ENCODE measurements around the gene PCMT1. TPM values are rescaled to one million over a fixed set of nuclear protein-coding genes. Genes with fewer than 3 reads are reported as not detected.
A peak's percentile ranks its signal among the peaks of the same experiment; 100 is the strongest.

Gene PCMT1
- total RNA-seq, 1 donor from 2014 or later = 83.4 TPM

- H3K27ac Mint-ChIP-seq (ENCODE audit: unreplicated experiment) = peak overlapping the region; percentile 83
- no peak for TF ChIP-seq CTCF (IDR thresholded peaks at IDR 0.05)
- H3K4me3 Mint-ChIP-seq (ENCODE audit: unreplicated experiment) = peak overlapping the region; percentile 5
- peaks cover 85% of the 10 kb centered on the region for H3K4me1 Mint-ChIP-seq (ENCODE audit: low read depth)
- H3K9me3 Mint-ChIP-seq (ENCODE audit: low read depth) = no peaks in the 10 kb centered on the region
- H3K27me3 Mint-ChIP-seq (ENCODE audit: low read depth) = no peaks in the 10 kb centered on the region
- H3K36me3 Mint-ChIP-seq (ENCODE audit: low read depth) = no peaks in the 10 kb centered on the region
- no peak for DNase-seq (ENCODE audit: low spot score)
These were observed 110.9 kb downstream of the PCMT1 start for GRCh38 chr6:149860513-149860833.

Other genes with a start within 250 kb of the PCMT1 start
- gene PPIL4, start 203.7 kb upstream of the PCMT1 start, total RNA-seq = 28.8 to 30.0 TPM (median 29.8 TPM) in 3 replicates
- gene GINM1, start 183.4 kb upstream of the PCMT1 start, total RNA-seq = 53.5 to 60.1 TPM (median 58.6 TPM) in 3 replicates
- gene KATNA1, start 101.0 kb upstream of the PCMT1 start, total RNA-seq = 15.2 to 19.2 TPM (median 17.1 TPM) in 3 replicates
- gene LATS1, start 31.6 kb upstream of the PCMT1 start, total RNA-seq = 32.3 to 34.6 TPM (median 34.6 TPM) in 3 replicates
- gene NUP43, start 3.2 kb upstream of the PCMT1 start, total RNA-seq = 28.1 to 41.8 TPM (median 33.9 TPM) in 3 replicates
- 61.4 to 81.7 TPM (median 61.9 TPM) in 3 replicates for gene LRP11, start 114.6 kb downstream of the PCMT1 start, total RNA-seq
- not detected in 3 replicates for gene RAET1E, start 148.4 kb downstream of the PCMT1 start, total RNA-seq
- 0.51 to 0.60 TPM (median 0.54 TPM) in 3 replicates for gene RAET1G, start 173.4 kb downstream of the PCMT1 start, total RNA-seq
- gene ULBP2, start 192.3 kb downstream of the PCMT1 start, total RNA-seq = 7.7 to 15.1 TPM (median 13.9 TPM) in 3 replicates
- gene ULBP1, start 214.2 kb downstream of the PCMT1 start, total RNA-seq = 2.8 to 29.8 TPM (median 29.8 TPM) in 3 replicates